Measurements from ENCODE around the gene RPEL1. TPM values are rescaled to one million over a fixed set of nuclear protein-coding genes. Genes with fewer than 3 reads are reported as not detected.

Gene RPEL1
- polyA plus RNA-seq, 1 donor from 2014 or later: not detected

- Histone ChIP-seq H3K27me3 (ENCODE audit: insufficient read depth, low read depth, low read length) (no peaks in the 10 kb centered on the region), H4K20me1 (ENCODE audit: insufficient read depth) (no peaks in the 10 kb centered on the region)
Measured at GRCh38 chr10:103203466-103203865, 42.2 kb upstream of the RPEL1 start.

More at GRCh38 chr10:103203466-103203865, 42.2 kb upstream of the RPEL1 start:
- Histone ChIP-seq H3K36me3 (ENCODE audit: insufficient read depth, low read length) (no peaks in the 10 kb centered on the region), H3K4me2 (ENCODE audit: low read length) (no peak overlapping the region), H3K9me3 (ENCODE audit: low read length) (no peaks in the 10 kb centered on the region), H3K27ac (ENCODE audit: low read length) (peak overlapping the region; percentile 84), H3K79me2 (replicated peaks; ENCODE audit: insufficient read depth, low read length) (no peaks in the 10 kb centered on the region), H3K9ac (ENCODE audit: low read length) (no peak overlapping the region), H3K4me3 (ENCODE audit: low read length) (no peak overlapping the region), H3F3A (ENCODE audit: insufficient read depth, low read length, poor library complexity, severe bottlenecking) (no peaks in the 10 kb centered on the region), H3K9me2 (ENCODE audit: insufficient read depth, low read length) (no peaks in the 10 kb centered on the region), H2AFZ (ENCODE audit: low read depth, low read length) (no peak overlapping the region)
- TF ChIP-seq EZH2 (IDR thresholded peaks at IDR 0.05; ENCODE audit: borderline replicate concordance, insufficient read depth, low read length, poor library complexity, severe bottlenecking) (no peak), RAD21 (conservative IDR thresholded peaks at IDR 0.05) (no peak), CTCF (IDR thresholded peaks at IDR 0.05; ENCODE audit: poor library complexity, severe bottlenecking) (no peak), MXI1 (conservative IDR thresholded peaks at IDR 0.05; ENCODE audit: poor library complexity, severe bottlenecking) (no peak), REST (IDR thresholded peaks at IDR 0.05; ENCODE audit: borderline replicate concordance) (no peak), SMC3 (conservative IDR thresholded peaks at IDR 0.05; ENCODE audit: poor library complexity) (no peak), EP300 (conservative IDR thresholded peaks at IDR 0.05; ENCODE audit: poor library complexity, severe bottlenecking) (no peak), POLR2AphosphoS5 (IDR thresholded peaks at IDR 0.05) (no peak), TAF1 (IDR thresholded peaks at IDR 0.05; ENCODE audit: low read depth) (no peak)
